Activated naive CD4-positive, alpha-beta T cell treated with anti-CD3 and anti-CD28 coated beads, Interleukin-2, amount 50 U/mL, for 72 hours (primary cell): Measurements from ENCODE around the gene EPG5. TPM values are rescaled to one million over a fixed set of nuclear protein-coding genes. Genes with fewer than 3 reads are reported as not detected.

Experiments used
- ATAC-seq, 2 donors: fragments of 150-1000 bp; cut with Tn5 transposase; 2 replicates each; pipeline ENCODE4 v1.10.0; 2021; ENCODE audit warnings: mild to moderate bottlenecking in 2 of 2, moderate library complexity in 2 of 2
- DNase-seq, 2 donors: peaks; one replicate each; pipeline ENCODE4 v3.0.0; 2021 to 2022; ENCODE audit warnings: low spot score in 2 of 2
- H3K27ac Mint-ChIP-seq, 2 donors: one replicate each; pipeline ENCODE4 v1.8.0; 2022; ENCODE audit warnings: mild to moderate bottlenecking in 2 of 2, mixed read lengths in 2 of 2
- H3K36me3 Mint-ChIP-seq, 2 donors: one replicate each; pipeline ENCODE4 v1.8.0; 2022; ENCODE audit warnings: mixed read lengths in 2 of 2
- H3K9me3 Mint-ChIP-seq, 2 donors: one replicate each; pipeline ENCODE4 v1.8.0; 2022; ENCODE audit warnings: mixed read lengths in 2 of 2
- total RNA-seq, 2 donors: library from RNA; stranded (reverse); gene quantifications; one replicate each; pipeline ENCODE4 v1.2.3, GENCODE V29; 2022

Gene EPG5
- total RNA-seq, 2 donors from 2014 or later = 20.9 to 34.2 TPM

- H3K27ac Mint-ChIP-seq = no peak overlapping the region
- DNase-seq = no peak
- peaks cover 0 to 8% of the 10 kb centered on the region in 2 donors for H3K36me3 Mint-ChIP-seq
- no peak for ATAC-seq
- H3K9me3 Mint-ChIP-seq = no peaks in the 10 kb centered on the region
These were observed 71.8 kb downstream of the EPG5 start for GRCh38 chr18:45895339-45895738.

GRCh38 chr18:45894818-45895217 is 72.3 kb downstream of the EPG5 start:
- H3K9me3 Mint-ChIP-seq = no peaks in the 10 kb centered on the region
- DNase-seq = no peak
- H3K36me3 Mint-ChIP-seq = peaks cover 0 to 8% of the 10 kb centered on the region in 2 donors
- ATAC-seq = no peak
- H3K27ac Mint-ChIP-seq = no peak overlapping the region

- peak overlapping the region in 1 of 2 donors; percentile 24 for H3K27ac Mint-ChIP-seq
- no peak for DNase-seq
- no peak for ATAC-seq
- peaks cover 0 to 8% of the 10 kb centered on the region in 2 donors for H3K36me3 Mint-ChIP-seq
- no peaks in the 10 kb centered on the region for H3K9me3 Mint-ChIP-seq
These were observed 75.3 kb downstream of the EPG5 start for GRCh38 chr18:45891806-45892205.

- ATAC-seq (no peak), DNase-seq (no peak)
- no peak overlapping the region for H3K27ac Mint-ChIP-seq
- H3K36me3 Mint-ChIP-seq = peaks cover 0 to 8% of the 10 kb centered on the region in 2 donors
- H3K9me3 Mint-ChIP-seq = no peaks in the 10 kb centered on the region
These were observed 76.5 kb downstream of the EPG5 start for GRCh38 chr18:45890606-45891005.

GRCh38 chr18:45889419-45890064 is 77.6 kb downstream of the EPG5 start:
- Mint-ChIP-seq H3K36me3 (peaks cover 0 to under 1% of the 10 kb centered on the region in 2 donors), H3K27ac (no peak overlapping the region), H3K9me3 (no peaks in the 10 kb centered on the region)
- no peak for DNase-seq
- ATAC-seq = no peak

GRCh38 chr18:45887585-45887984 is 79.5 kb downstream of the EPG5 start:
- no peaks in the 10 kb centered on the region for H3K9me3 Mint-ChIP-seq

GRCh38 chr18:45880876-45881558 is 86.1 kb downstream of the EPG5 start:
- peak overlapping the region in 1 of 2 donors; percentile 36 for H3K27ac Mint-ChIP-seq
- no peak for ATAC-seq

More at GRCh38 chr18:45887585-45887984, 79.5 kb downstream of the EPG5 start:
- H3K27ac Mint-ChIP-seq = no peak overlapping the region
- DNase-seq (no peak), ATAC-seq (no peak)
- no peaks in the 10 kb centered on the region for H3K36me3 Mint-ChIP-seq

GRCh38 chr18:45879681-45880655 is 87.2 kb downstream of the EPG5 start:
- ATAC-seq (peak; percentile 71 to 85), DNase-seq (peak; percentile 63 to 84)
- Mint-ChIP-seq H3K27ac (peak overlapping the region in 1 of 2 donors; percentile 7), H3K9me3 (peaks cover 0 to 7% of the 10 kb centered on the region in 2 donors), H3K36me3 (peaks cover 18 to 23% of the 10 kb centered on the region in 2 donors)

More at GRCh38 chr18:45880876-45881558, 86.1 kb downstream of the EPG5 start:
- Mint-ChIP-seq H3K36me3 (peaks cover 10 to 18% of the 10 kb centered on the region in 2 donors), H3K9me3 (no peaks in the 10 kb centered on the region)
- DNase-seq = no peak

- Mint-ChIP-seq H3K27ac (no peak overlapping the region), H3K9me3 (peaks cover 4 to 18% of the 10 kb centered on the region in 2 donors), H3K36me3 (peaks cover 31 to 39% of the 10 kb centered on the region in 2 donors)
- DNase-seq = no peak
- ATAC-seq = no peak
These were observed 89.7 kb downstream of the EPG5 start for GRCh38 chr18:45877403-45877802.

GRCh38 chr18:45876161-45876560 is 91.0 kb downstream of the EPG5 start:
- DNase-seq (no peak), ATAC-seq (no peak)
- H3K27ac Mint-ChIP-seq = no peak overlapping the region
- peaks cover 4 to 21% of the 10 kb centered on the region in 2 donors for H3K9me3 Mint-ChIP-seq
- H3K36me3 Mint-ChIP-seq = peaks cover 33 to 47% of the 10 kb centered on the region in 2 donors

- Mint-ChIP-seq H3K9me3 (peaks cover 4 to 21% of the 10 kb centered on the region in 2 donors), H3K27ac (peak overlapping the region; percentile 92 to 94), H3K36me3 (peaks cover 34 to 58% of the 10 kb centered on the region in 2 donors)
- DNase-seq (peak; percentile 59 to 78), ATAC-seq (peak; percentile 85 to 94)
These were observed 92.5 kb downstream of the EPG5 start for GRCh38 chr18:45874491-45875184.

GRCh38 chr18:45871431-45872084 is 95.6 kb downstream of the EPG5 start:
- Mint-ChIP-seq H3K9me3 (peaks cover 4 to 21% of the 10 kb centered on the region in 2 donors), H3K36me3 (peaks cover 35 to 63% of the 10 kb centered on the region in 2 donors), H3K27ac (no peak overlapping the region)
- DNase-seq = no peak
- peak in 1 of 2 donors; percentile 27 for ATAC-seq

- Mint-ChIP-seq H3K36me3 (peaks cover 38 to 65% of the 10 kb centered on the region in 2 donors), H3K27ac (no peak overlapping the region), H3K9me3 (peaks cover 4 to 19% of the 10 kb centered on the region in 2 donors)
- DNase-seq (no peak), ATAC-seq (no peak)
These were observed 96.7 kb downstream of the EPG5 start for GRCh38 chr18:45870419-45870818.

- H3K36me3 Mint-ChIP-seq = peaks cover 34 to 48% of the 10 kb centered on the region in 2 donors
- DNase-seq (no peak), ATAC-seq (no peak)
- H3K9me3 Mint-ChIP-seq = peaks cover 0 to 10% of the 10 kb centered on the region in 2 donors
- H3K27ac Mint-ChIP-seq = no peak overlapping the region
These were observed 101.7 kb downstream of the EPG5 start for GRCh38 chr18:45865466-45865865.

- no peak for ATAC-seq
- peaks cover 34 to 38% of the 10 kb centered on the region in 2 donors for H3K36me3 Mint-ChIP-seq
- DNase-seq = no peak
- H3K9me3 Mint-ChIP-seq = peaks cover 0 to 10% of the 10 kb centered on the region in 2 donors
- H3K27ac Mint-ChIP-seq = no peak overlapping the region
These were observed 103.0 kb downstream of the EPG5 start for GRCh38 chr18:45864081-45864480.
